Fibroblast of villous mesenchyme (primary cell): Measurements from ENCODE around the gene PGLYRP3. TPM values are rescaled to one million over a fixed set of nuclear protein-coding genes. Genes with fewer than 3 reads are reported as not detected.

Experiments used
- DNase-seq: peaks from one replicate; pipeline ENCODE4 v3.0.0-alpha.2; 2010; ENCODE audit warnings: low read depth
- H3K4me3 ChIP-seq: 2 replicates; pipeline ENCODE4 v1.5.1; 2011; ENCODE audit warnings: low read depth, mild to moderate bottlenecking, low read length
- CTCF ChIP-seq: IDR thresholded peaks from 2 replicates; pipeline ENCODE4 v1.5.1; 2012; ENCODE audit warnings: low read depth, mild to moderate bottlenecking, low read length; ENCODE audit not compliant: insufficient read depth
- total RNA-seq: library from RNA; depleted of rRNA; stranded (reverse); fragments of >200 nt; gene quantifications from 2 replicates; pipeline ENCODE4 v1.2.3, GENCODE V29; 2012

PGLYRP3 gene
- total RNA-seq, 1 donor, result not detected

DNA sequence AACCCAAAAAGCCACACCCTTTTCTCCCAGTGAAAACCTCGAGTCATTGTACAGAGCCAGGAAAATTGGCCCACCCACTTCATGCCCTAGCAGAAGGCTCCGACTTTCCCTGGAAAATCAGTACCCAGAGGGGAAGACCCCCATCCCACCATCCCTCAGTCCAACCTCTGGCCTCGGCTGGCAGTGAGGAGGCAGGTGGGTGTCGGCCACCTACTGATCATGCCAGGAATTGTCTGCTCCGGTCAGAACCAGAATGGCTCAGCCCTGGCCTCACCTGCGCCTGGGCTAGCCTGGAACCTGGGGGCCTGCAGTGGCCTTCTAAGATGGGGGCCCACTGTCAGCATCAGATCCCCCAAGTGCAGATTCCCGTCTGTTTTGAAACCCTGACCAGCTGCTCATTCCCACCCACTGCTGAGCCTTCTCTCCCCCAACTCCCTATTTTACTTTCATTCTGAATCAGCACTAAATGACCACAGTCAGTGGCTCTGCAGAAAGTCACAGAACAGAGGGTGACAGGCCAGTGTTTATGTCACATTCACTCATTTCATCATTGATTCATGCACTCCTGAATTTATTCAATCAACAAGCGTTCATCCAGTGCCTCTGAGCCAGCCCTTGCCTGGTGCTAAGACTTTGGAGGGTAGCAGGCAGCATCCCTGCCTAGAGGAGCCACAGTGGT lies 41.9 kb upstream of the PGLYRP3 start:
- no peak overlapping the region for H3K4me3 ChIP-seq
- TF ChIP-seq CTCF, result no peak
- no peak for DNase-seq

DNA sequence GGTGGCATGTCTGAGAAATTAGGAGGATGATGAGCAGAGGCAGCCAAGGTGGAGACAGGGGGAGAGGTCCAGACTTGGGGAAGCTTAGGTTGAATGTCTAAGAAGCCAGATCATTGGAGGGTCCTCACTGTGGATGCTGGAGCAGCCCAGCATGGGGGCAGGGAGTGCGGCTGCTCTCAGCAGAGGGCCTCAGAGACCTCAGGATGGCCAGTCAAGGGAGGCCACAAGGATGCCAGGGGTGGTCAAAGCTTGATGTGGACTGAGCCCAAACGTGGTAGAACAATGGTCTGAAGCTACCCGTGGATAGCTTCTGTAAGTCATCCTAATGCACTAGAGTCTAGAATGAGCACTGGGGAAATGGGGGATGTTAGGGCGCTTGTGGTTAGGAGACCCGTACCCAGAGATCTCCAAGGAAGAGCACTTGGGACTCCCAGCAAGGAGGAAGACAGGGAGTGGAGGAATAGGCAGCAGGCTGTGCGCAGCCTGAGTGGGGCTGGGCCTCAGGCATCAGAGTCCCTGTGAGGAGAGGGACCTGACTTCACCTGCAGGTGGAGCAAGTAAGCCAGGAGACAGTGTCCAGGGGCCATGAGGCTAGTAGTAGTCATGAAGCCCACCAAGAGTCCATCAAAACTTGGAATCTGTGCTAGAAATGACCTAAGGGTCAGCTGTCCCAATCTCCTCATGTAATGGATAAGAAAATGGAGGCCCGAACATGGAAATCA lies 40.6 kb upstream of the PGLYRP3 start:
- TF ChIP-seq CTCF, result peak; percentile 28
- no peak overlapping the region for H3K4me3 ChIP-seq
- DNase-seq, result no peak

DNA sequence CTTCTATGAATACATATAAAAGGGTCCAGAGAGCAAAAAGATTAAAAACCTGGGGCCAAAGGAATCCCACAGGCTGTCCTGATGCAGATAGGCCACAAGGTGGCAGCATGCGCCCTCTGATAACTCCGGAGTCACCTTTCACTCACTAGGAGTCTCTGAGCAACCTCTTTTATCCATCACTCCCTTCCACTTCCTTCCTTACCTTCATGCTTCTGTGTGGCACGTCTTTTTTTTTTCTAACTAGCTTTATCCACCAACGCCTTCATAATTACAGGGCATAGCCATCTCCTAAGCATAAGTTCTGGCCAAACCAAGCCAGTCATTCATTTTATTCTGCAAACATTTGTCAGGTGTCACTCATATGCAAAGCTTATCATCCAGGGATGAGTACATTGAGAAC lies 39.8 kb upstream of the PGLYRP3 start:
- peak; percentile 93 for TF ChIP-seq CTCF
- no peak overlapping the region for H3K4me3 ChIP-seq
- DNase-seq, result peak; percentile 62

GRCh38 chr1:153350321-153350957 lies 37.7 kb upstream of the PGLYRP3 start:
- no peak overlapping the region for H3K4me3 ChIP-seq
- DNase-seq, result no peak
- no peak for TF ChIP-seq CTCF

DNA sequence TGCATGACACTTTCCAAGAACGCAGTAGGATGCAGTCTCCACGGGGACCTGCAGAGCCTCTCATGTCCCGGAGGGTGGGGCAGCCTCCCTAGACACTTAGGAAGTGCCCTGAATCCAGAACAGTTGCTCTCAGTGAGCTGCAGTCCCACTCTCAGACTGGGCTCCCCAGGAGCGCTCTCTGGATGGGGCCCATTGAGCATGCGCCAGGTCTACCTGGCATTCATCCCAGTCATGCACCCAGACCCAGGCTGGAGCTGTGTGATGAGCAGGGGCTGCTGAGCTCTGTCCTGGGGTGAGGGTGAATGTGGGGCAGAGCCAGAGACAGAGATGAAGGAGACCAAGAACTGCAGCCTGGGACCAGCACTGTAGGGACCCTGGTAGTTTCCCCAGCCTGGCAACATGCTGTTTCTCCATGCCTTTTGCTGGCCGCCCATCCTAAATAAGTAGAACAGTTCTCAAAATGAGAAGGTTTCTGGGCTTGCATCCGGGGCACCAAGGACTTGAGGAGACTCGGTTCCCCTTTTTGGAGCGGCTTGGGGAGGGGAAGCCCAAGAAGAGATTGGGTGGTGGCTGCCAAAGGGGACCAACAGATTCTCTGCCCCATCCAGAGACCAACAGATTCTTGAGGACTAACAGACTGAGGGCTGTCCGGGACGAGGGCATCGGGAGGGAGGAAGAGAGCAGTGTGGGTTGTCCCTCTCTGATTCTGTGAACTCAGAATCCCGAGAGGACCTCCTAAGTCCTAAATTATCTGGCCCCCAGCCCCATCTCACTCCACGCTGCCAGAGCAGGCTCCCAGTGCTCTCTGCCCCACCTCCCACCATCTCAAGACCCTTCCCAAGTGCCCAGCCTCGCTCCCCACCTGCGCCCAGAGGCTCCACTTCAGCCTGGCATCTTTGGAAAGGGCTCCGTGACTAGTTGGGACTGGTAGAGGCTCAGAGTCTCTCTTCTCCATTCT lies 36.9 kb upstream of the PGLYRP3 start:
- TF ChIP-seq CTCF, result no peak
- no peak overlapping the region for H3K4me3 ChIP-seq
- DNase-seq, result no peak

DNA sequence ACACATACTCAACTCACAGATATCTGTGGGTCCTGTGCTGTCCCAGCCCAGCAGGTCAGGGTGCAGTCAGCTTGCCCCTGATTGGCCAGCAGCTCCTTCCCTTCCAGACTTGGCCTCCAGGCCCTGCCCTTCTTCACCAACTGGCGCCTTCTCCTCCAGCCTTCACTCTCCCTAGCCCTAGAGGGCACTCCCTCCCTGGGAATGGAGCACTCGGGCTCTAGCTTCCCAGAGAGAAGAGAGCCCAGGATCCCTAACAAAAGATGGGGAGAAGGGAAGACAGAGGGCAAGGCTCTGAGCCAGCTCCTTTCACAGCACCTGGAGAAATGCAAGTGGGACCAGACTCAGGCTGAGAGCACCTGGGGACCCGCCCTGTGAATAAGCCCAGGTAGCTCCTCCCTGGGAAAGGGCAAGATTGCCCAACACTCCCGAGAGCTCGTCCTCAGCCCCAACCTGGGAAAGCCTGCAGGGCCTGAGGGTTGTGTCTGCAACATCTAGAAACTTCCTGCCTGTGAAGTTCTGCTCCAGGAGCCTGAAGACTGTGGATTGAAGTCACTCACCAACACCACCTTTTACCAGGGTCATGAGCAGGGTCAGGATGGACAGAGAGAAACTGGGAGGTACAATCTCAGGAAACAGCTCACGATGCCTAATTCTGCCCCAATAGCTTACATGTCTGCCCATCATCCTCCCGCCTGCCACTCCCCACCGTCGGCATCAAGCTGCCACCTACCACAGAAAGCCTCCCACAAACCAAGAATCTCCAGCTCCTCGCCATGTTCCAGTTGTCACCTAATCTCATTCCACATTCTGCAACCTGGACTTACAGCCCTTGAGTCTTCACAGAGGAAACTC lies 36.0 kb upstream of the PGLYRP3 start, which contains the start of gene PGLYRP4:
Gene PGLYRP4 (minus strand): TSS at position 331 of the 852 bp plus-strand sequence. CDS start 909 bp downstream, outside the sequence.
- no peak for DNase-seq
- no peak within 1 kb of the TSS for H3K4me3 ChIP-seq
- no peak for TF ChIP-seq CTCF
